Neutrophil (primary cell): ENCODE data around the gene TENM4.

ENCODE experiments used
- H3K27ac ChIP-seq: fragments of 200-600 bp; sonication (generic); 2 replicates; pipeline ENCODE4 v1.5.1; 2016; ENCODE audit warnings: mild to moderate bottlenecking, moderate library complexity
- H3K27me3 ChIP-seq: fragments of 200-600 bp; sonication (generic); 2 replicates; pipeline ENCODE4 v1.6.0; 2016; ENCODE audit warnings: mild to moderate bottlenecking
- H3K36me3 ChIP-seq: fragments of 200-600 bp; sonication (generic); 2 replicates; pipeline ENCODE4 v1.5.1; 2017
- H3K4me1 ChIP-seq, 2 experiments: fragments of 200-600 bp in 1 of 2; sonication (generic) in 1 of 2; 1 replicate in 1 of 2; 2 replicates in 1 of 2; pipeline versions ENCODE4 v1.5.1 to v1.6.1; 2013 to 2016; ENCODE audit warnings: low read depth in 1 of 2, low read length in 1 of 2, mild to moderate bottlenecking in 1 of 2, moderate library complexity in 1 of 2; ENCODE audit not compliant: control insufficient read depth in 1 of 2, insufficient read depth in 1 of 2
- H3K4me3 ChIP-seq, 2 experiments: fragments of 200-600 bp in 1 of 2; sonication (generic) in 1 of 2; 1 replicate in 1 of 2; 2 replicates in 1 of 2; pipeline ENCODE4 v1.5.1; 2013 to 2016; ENCODE audit warnings: low read depth in 1 of 2, low read length in 1 of 2, mild to moderate bottlenecking in 1 of 2, moderate library complexity in 1 of 2
- H3K9me3 ChIP-seq: fragments of 200-600 bp; sonication (generic); 2 replicates; pipeline ENCODE4 v1.5.1; 2016
- TF ChIP-seq, protein P1 (sequence below): fragments of 200-600 bp; sonication (generic); IDR thresholded peaks from 2 replicates; pipeline ENCODE4 v1.5.1; 2016; ENCODE audit warnings: antibody characterized with exemption

The TENM4 gene

GRCh38 chr11:79080551-79080950 lies 360.3 kb downstream of the TENM4 start:
- TF ChIP-seq, protein P1, sequence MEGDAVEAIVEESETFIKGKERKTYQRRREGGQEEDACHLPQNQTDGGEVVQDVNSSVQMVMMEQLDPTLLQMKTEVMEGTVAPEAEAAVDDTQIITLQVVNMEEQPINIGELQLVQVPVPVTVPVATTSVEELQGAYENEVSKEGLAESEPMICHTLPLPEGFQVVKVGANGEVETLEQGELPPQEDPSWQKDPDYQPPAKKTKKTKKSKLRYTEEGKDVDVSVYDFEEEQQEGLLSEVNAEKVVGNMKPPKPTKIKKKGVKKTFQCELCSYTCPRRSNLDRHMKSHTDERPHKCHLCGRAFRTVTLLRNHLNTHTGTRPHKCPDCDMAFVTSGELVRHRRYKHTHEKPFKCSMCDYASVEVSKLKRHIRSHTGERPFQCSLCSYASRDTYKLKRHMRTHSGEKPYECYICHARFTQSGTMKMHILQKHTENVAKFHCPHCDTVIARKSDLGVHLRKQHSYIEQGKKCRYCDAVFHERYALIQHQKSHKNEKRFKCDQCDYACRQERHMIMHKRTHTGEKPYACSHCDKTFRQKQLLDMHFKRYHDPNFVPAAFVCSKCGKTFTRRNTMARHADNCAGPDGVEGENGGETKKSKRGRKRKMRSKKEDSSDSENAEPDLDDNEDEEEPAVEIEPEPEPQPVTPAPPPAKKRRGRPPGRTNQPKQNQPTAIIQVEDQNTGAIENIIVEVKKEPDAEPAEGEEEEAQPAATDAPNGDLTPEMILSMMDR = no peak
- H3K27me3 ChIP-seq = no peaks in the 10 kb centered on the region
- no peaks in the 10 kb centered on the region for H3K4me1 ChIP-seq

DNA sequence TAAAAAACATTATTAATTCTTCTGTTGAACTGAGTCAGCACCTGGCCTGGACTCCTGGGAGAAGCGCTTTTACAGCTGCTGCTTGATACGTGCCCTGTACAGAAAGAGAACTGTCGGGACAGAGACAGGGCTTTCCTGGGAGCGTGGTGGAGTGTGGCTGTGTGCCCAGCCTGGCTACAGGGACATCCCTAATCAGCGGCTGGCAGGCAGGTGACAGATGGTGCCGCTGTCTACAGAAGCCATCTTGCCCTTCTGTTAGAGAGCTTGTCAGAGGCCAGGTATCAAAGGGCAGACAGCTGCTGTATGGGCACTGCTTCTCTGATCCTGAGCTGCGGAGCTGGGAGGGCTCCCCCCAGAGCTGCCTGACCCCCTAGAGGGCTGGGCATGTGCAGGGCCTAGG lies 361.8 kb downstream of the TENM4 start:
- Histone ChIP-seq H3K9me3 (no peaks in the 10 kb centered on the region), H3K27me3 (no peaks in the 10 kb centered on the region), H3K27ac (no peak overlapping the region), H3K36me3 (no peaks in the 10 kb centered on the region), H3K4me1 (no peaks in the 10 kb centered on the region), H3K4me3 (no peak overlapping the region)
- TF ChIP-seq, protein P1 = no peak

More at GRCh38 chr11:79080551-79080950, 360.3 kb downstream of the TENM4 start:
- no peak overlapping the region for H3K27ac ChIP-seq
- H3K4me3 ChIP-seq = no peak overlapping the region
- no peaks in the 10 kb centered on the region for H3K9me3 ChIP-seq
- H3K36me3 ChIP-seq = no peaks in the 10 kb centered on the region

GRCh38 chr11:79078456-79078855 lies 362.4 kb downstream of the TENM4 start:
- no peaks in the 10 kb centered on the region for H3K36me3 ChIP-seq

GRCh38 chr11:79077702-79078330 lies 363.0 kb downstream of the TENM4 start:
- TF ChIP-seq, protein P1 = no peak
- H3K27ac ChIP-seq = no peak overlapping the region
- H3K27me3 ChIP-seq = no peaks in the 10 kb centered on the region
- H3K4me3 ChIP-seq = no peak overlapping the region
- no peaks in the 10 kb centered on the region for H3K9me3 ChIP-seq
- H3K36me3 ChIP-seq = no peaks in the 10 kb centered on the region
- no peaks in the 10 kb centered on the region for H3K4me1 ChIP-seq

More at GRCh38 chr11:79078456-79078855, 362.4 kb downstream of the TENM4 start:
- Histone ChIP-seq H3K4me3 (no peak overlapping the region), H3K4me1 (no peaks in the 10 kb centered on the region), H3K9me3 (no peaks in the 10 kb centered on the region), H3K27ac (no peak overlapping the region), H3K27me3 (no peaks in the 10 kb centered on the region)
- TF ChIP-seq, protein P1 = no peak

DNA sequence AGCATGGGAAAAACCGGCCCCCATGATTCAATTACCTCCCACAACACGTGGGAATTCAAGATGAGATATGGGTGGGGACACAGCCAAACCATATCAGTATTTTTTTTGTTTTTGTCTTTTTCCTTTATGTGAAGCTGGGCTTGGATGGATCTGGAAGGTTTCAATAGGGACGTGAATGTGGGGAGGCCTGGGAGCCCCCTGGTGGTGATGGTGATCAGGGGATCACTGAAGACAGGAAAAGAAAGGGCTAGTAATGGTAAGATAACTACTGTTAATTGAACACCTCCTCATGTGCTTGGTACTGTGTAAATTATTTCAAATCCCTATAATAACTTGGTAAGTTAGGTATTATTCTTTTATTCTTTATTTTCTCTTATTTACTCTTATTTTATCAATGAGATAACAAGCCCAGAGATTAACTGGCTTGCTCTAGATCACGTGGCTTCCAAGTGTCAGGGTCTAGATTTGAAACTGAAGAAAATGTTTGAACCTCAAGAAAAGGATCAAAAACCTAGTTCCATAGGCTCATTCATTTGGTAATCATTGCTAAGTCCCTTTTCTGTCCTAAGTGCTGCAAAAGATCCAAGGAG lies 364.2 kb downstream of the TENM4 start:
- H3K9me3 ChIP-seq = no peaks in the 10 kb centered on the region
- TF ChIP-seq, protein P1 = no peak
- H3K27ac ChIP-seq = no peak overlapping the region
- no peaks in the 10 kb centered on the region for H3K4me1 ChIP-seq
- H3K36me3 ChIP-seq = no peaks in the 10 kb centered on the region
- H3K4me3 ChIP-seq = no peak overlapping the region
- H3K27me3 ChIP-seq = no peaks in the 10 kb centered on the region
